B cell (primary cell): ENCODE data around the gene FLNB.

Experiments used
- CTCF ChIP-seq: fragments of 200-600 bp; IDR thresholded peaks from one replicate; pipeline ENCODE4 v1.8.0; 2022; ENCODE audit warnings: antibody characterized with exemption, mild to moderate bottlenecking
- EZH2 ChIP-seq: IDR thresholded peaks from 2 replicates; pipeline ENCODE4 v1.6.1; 2012; ENCODE audit warnings: borderline replicate concordance, low read depth, mild to moderate bottlenecking, moderate library complexity, low read length; ENCODE audit not compliant: insufficient read depth, poor library complexity, severe bottlenecking

GRCh38 chr3:58074116-58074715, 66.0 kb downstream of the FLNB start:
- TF ChIP-seq CTCF (no peak), EZH2 (no peak)
